Measurements from ENCODE around the gene KIF3B.
"Not testable (repeated sequence)": the region's sequence is repeated elsewhere in the genome, so short reads cannot be mapped to it uniquely, and the experiment has no call there.

KIF3B gene

DNA sequence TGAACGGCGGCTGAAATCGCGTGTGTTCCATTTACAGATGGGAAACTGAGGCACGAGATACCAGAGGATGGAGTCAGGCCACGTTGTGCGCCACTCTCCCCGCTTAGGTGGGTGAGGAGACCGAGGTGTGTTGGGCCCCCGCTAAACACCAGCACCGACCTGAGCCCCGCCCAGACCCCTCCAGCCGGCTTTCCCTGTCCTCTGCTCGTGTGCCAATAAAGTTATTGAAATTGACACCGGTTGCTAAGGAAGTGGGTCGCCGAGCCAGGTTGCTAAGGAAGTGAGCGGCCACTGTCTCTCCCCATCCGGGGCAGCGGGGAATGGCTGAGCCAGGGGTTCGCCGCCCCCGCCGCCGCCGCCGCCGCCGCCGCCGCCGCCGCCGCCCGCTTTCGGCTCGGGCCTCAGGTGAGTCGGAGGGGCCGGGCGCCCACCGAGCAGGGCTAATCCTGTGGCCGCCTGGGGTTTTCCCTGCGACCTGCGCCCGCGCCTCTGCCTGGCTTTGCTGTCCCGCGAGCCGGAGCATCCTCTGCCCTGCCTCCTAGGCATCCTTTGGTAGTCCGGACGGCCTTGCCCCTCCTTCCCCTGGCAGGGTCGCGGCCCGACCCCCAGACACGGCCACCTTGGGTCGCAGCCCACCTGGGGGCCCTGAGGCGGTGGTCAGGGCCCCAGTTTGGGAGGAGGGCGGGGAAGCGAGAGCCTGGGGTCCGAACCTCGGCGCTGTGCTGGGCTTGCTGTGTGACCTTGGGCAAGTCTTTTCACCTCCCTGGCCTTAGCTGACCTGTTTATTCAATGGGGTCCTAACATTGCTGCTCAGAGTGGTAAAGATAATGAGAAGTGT lies at the start of gene KIF3B:
Gene KIF3B, plus strand, starts transcription at position 291 of the 838 bp plus-strand sequence. CDS start 32,127 bp downstream, outside the sequence.
- DNase-seq, result peak; percentile 91

DNA sequence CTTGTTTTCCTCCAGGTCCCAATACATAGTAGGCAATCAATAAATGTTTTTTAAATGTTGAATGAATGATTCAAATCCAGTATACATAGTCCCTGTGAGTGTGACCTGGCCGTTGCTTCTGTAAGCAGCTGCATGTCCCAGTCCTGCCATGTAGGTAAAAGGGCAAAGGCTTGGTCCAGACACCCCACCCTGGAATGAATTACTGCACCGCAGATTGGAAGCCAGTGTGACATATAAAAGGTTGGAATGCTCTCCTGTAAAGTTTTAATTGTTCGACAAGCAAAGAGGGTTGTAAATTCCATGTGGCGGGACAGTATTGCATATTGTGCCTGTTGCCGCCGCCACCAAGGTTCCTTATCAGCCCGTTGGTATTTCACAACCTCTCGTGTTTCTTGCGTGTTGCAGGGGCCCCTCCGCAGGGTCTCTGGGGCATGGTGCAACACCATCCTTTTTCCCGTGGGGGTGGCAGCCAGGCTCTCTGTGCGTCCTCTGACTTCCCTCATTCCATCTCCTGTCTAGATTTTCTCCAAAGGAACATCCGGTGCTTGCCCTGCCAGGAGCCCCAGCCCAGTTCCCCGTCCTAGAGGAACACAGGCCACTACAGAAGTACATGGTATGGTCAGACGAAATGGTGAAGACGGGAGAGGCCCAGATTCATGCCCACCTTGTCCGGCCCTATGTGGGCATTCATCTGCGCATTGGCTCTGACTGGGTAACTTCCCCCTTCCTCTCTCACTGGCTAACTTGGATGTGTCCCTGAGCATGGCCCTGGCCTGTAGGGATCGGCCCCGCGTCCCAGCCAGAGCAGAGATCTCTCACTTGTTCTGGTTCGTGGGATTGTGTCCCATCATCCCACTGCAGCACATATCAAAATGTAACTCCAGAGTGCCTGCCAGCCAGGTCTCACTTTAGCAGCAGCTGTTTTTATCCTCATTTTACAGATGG lies 49.4 kb upstream of the KIF3B start:
- no peak for DNase-seq

DNA sequence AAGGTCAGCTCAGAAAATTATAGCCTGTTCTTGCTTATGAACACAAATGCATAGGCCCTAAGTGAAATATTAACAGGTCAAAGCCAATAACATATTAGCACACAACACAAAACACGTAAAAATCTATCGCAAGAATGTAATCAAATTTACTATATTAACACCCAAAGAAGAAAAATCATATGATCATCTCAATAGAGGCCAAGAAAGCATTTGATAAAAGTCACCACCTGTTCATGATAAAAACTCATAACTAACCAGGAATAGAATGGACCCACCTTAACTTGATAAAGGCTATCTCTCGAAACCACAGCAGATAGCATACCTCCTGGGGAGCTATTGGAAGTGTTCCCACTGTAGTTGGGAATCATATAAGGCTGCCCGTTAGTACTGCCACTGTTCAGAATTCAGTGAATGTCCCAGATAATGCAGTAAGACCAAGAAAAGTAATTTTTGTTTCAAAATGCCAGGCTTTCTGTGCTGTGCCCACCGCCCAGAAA lies 48.2 kb upstream of the KIF3B start:
- DNase-seq, result no peak

DNA sequence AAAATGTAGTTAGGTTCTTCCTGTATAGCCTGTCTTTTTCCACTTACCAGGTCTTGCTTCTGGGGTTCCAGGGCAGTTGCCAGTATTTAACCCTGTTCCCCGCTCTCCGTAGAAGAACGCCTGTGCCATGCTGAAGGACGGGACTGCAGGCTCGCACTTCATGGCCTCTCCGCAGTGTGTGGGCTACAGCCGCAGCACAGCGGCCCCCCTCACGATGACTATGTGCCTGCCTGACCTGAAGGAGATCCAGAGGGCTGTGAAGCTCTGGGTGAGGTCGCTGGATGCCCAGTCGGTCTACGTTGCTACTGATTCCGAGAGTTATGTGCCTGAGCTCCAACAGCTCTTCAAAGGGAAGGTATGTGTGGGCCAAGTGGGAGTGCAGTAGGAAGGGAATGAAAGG lies 46.7 kb upstream of the KIF3B start:
- no peak for DNase-seq

- DNase-seq, result no peak
Measured at GRCh38 chr20:32231245-32231644, 46.2 kb upstream of the KIF3B start.

DNA sequence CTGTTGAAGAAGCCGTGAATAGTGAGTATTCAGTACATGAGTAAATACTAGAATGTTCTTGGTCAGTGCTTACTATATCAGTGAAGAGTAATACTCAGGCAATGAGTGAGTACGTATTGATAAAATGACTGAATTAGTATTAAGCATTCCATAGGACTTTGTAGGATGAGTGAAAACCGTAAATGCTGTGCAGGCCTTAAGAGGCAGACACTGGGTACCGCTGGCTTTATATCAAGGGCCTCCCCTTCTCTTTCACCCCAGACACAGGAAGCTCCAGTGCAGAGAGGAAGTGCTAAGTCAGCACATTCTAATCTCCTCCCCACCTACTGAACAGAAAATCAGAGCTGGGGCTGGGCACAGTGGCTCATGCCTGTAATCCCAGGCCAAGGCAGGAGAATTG lies 45.6 kb upstream of the KIF3B start:
- DNase-seq, result no peak

- no peak for DNase-seq
Measured at GRCh38 chr20:32232326-32232886, 45.0 kb upstream of the KIF3B start.

- no peak for DNase-seq
Measured at GRCh38 chr20:32233286-32233685, 44.2 kb upstream of the KIF3B start.

GRCh38 chr20:32234135-32234808 lies 43.2 kb upstream of the KIF3B start:
- DNase-seq, result no peak

DNA sequence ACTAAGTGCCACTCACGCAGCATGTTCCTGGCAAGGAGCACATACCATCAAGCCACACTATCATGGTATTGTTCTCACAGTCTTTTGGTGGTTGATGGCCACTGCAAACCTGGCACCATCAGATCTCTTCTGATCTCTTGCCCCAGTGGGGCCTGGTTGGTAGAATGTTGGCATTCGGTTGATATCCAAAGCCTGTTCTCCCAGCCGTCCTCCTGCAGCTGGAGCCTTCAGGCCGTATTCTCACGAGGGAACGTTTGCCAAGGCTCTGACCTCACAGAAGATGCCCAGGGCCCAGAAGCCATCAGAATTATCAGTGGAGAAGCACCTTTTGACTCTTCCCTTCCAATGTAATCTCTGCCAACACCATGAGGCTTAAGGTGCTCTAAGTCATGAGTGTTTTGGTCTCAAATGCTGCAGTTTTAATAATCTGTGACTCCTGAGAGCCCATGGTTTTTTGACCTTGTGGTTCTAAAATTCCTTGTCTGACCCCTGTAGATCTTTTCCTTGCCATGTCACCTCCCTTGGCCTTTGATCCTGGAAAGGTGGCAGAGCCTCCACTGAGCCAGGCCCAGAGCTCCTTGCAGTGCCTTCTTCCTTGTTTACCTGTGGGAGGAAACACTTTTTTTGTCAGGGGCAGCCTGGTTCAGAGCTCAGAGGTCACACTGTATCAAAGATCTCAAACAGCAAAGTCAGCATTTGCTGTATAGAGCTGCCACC lies 42.0 kb upstream of the KIF3B start:
- no peak for DNase-seq

DNA sequence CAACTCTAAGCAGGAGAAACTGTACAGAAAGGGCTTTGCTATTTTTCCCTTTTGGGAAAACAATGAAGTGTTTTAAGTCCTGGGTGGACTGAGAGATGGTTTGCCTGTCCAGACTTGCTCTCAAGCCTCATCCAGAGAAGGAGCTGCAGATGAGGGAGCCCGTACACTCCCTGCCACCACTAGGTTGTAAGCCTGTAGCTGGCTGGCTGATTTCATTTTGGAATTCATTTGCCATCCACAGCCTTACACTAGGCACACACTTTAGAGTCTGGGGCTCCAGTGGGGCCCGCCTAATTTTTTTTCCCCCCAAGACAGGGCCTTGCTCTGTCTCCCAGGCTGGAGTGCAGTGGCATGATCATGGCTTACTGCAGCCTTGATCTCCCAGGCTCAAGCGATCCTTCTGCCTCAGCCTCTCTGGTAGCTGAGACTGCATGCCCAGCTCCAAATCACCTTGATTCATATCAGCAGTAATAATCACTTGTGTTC lies 41.4 kb upstream of the KIF3B start:
- DNase-seq, result no peak

- DNase-seq, result no peak
Measured at GRCh38 chr20:32236819-32237218, 40.6 kb upstream of the KIF3B start.

- no peak for DNase-seq
Measured at GRCh38 chr20:32237419-32237818, 40.0 kb upstream of the KIF3B start.

DNA sequence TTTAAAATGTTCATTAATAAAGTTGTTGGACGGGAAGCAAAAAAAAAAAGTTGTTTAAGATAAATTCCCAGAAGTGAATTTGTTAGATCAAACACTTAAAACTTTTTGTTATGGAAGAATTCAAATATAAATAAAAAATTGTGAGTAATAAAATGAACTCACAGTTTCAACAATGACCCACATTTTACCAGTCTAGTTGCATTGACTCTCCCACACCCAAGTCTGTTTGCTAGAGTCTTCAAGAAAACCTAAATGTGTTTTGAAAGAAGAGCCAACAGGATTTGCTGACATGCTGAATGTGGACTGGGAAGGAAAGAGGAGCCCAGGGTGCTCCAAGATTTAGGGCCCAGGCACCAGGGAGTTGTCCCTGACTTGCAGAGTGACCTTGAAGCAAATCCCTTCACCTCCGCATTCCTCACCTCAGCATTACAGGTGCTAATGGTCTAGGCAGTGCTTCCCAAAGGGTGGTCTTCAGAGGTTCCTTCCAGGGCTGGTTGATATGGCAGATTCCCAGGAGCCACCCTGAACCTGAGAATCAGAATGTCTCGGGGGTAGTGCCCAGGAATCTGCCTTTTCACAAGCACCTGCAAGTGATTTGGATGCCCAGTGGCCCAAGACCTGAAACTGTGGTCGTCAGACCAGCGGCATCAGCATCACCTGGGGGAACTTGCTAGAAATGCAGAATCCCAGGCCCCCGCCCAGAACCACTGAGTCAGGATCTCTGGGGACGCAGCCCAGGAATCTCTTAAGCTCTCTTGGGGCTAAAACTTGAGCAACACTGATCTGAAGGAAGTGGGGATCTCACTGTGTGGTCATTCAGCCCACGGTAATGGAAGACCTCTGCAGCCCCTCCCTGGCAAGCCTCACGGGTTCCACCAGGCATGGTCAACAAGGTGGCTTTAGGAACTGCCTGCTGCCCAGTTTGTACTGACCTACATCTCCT lies 38.7 kb upstream of the KIF3B start:
- DNase-seq, result no peak

GRCh38 chr20:32240205-32240604 lies 37.2 kb upstream of the KIF3B start:
- DNase-seq, result no peak

DNA sequence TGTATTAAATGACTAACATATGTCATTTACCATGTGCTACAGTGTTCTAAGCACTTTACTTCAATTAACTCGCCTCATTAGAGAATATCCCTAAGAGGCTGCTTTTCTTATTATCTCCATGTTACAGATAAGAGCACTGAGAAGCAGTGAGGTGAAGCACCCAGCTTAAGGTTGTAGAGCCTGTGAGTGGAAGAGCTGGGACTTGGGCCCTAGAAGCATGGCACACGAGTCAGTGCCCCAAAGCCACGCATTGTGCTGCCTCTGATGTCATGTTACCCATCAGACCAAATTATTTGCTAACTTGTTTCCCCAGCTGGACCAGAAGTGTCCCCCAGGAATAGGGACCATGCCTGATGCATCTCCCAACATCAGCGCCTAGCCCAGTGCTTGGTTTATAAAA lies 35.6 kb upstream of the KIF3B start:
- no peak for DNase-seq

DNA sequence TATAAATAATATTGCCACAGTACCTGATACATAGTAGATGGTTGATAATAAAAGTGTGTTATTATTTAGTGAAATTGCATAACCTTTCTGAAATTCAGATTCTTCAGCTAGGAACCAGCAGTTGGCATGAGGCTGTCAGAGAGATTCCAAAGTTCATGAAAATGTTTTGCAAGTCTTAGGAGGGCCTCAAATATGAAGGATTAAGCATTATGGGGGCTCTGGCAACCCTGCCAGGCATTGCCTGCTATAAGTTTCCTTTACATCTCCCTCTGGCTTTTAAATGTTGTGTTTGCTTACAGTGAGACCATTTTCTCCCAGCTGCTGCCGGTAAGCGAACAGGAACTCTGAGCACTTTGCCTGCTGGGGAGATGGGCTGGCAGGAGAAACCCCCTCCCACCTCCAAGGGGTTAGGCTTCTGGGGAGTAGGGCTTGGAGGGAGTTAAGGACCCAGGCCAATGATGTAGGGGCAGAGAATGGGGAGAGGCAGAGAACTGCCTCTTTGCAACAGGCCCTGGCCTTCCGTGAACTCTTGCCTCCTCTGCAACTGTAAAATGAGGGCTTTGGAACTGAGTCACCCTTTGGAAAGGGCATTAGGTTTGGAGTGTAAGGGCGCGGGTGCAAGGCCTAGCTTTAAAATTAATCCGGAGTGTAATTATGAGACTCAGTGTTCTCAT lies 33.2 kb upstream of the KIF3B start:
- DNase-seq, result no peak

DNA sequence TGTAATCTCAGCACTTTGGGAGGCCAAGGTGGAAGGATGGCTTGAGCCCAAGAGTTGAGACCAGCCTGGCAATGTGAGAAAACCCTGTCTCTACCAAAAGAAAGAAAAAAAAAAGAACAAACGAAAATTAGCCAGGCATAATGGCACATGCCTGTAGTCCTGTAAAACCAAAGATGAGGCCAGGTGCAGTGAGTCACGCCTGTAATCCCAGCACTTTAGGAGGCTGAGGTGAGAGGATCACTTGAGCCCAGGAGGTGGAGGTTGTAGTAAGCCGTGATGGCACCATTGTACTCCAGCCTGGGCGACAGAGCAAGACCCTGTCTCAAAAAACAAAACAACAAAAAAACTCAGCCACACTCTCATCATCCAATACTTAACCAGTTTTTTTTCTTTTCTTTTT lies 32.5 kb upstream of the KIF3B start:
- no peak for DNase-seq

GRCh38 chr20:32246208-32246607 lies 31.2 kb upstream of the KIF3B start:
- DNase-seq, result not testable (repeated sequence)

GRCh38 chr20:32248043-32248442 lies 29.4 kb upstream of the KIF3B start:
- no peak for DNase-seq
